Spinal cord (tissue), 10 donors: ENCODE data around the gene GMPPB. TPM values are rescaled to one million over a fixed set of nuclear protein-coding genes. Genes with fewer than 3 reads are reported as not detected.
"Not testable (repeated sequence)": the region's sequence is repeated elsewhere in the genome, so short reads cannot be mapped to it uniquely, and the experiment has no call there.

Experiments
- DNase-seq, 6 donors: peaks; one replicate each; pipeline versions ENCODE4 v3.0.0 to v3.0.0-alpha.2; 2013 to 2015; ENCODE audit warnings: low spot score in 6 of 6, low read depth in 4 of 6
- H3K27ac ChIP-seq: one replicate; pipeline ENCODE4 v1.5.1; 2013; ENCODE audit warnings: low read depth, low read length, control low read depth
- H3K27me3 ChIP-seq: one replicate; pipeline ENCODE4 v1.6.1; 2013; ENCODE audit warnings: low read length; ENCODE audit not compliant: control insufficient read depth, insufficient read depth
- H3K36me3 ChIP-seq: one replicate; pipeline ENCODE4 v1.6.1; 2013; ENCODE audit warnings: low read length; ENCODE audit not compliant: control insufficient read depth, insufficient read depth
- H3K4me1 ChIP-seq: one replicate; pipeline ENCODE4 v1.6.1; 2013; ENCODE audit warnings: low read length; ENCODE audit not compliant: control insufficient read depth, insufficient read depth
- H3K4me3 ChIP-seq: one replicate; pipeline ENCODE4 v1.5.1; 2013; ENCODE audit warnings: low read depth, low read length, control low read depth
- H3K9me3 ChIP-seq: one replicate; pipeline ENCODE4 v1.6.1; 2013; ENCODE audit warnings: low read length; ENCODE audit not compliant: control insufficient read depth, insufficient read depth
- whole genome bisulfite sequencing: methylation state at CpG from one replicate; pipeline ENCODE4 v1.1.5; 2013; ENCODE audit warnings: missing lambda C conversion rate; ENCODE audit not compliant: insufficient coverage; 5-methylcytosine and 5-hydroxymethylcytosine counted together
- polyA plus RNA-seq, 2 donors: library from polyadenylated mRNA; unstranded; fragments of 120-200 nt; gene quantifications; one replicate each; pipeline ENCODE4 v1.2.1, GENCODE V29; 2013; ENCODE audit not compliant: insufficient read length in 2 of 2
- total RNA-seq, 2 donors: library from RNA; depleted of rRNA in 1 of 2; stranded (reverse); fragments of 120-200 nt in 1 of 2; fragments of >200 nt in 1 of 2; gene quantifications; one replicate each; pipeline versions ENCODE4 v1.2.3 to v1.2.4, GENCODE V29; 2013 to 2014
- donor health status: healthy.

Gene GMPPB
- total and polyA plus RNA-seq, 4 donors: 9.7 to 22.3 (median 18.6) TPM

- Histone ChIP-seq H3K9me3 (no peaks in the 10 kb centered on the region), H3K36me3 (no peaks in the 10 kb centered on the region), H3K4me1 (no peaks in the 10 kb centered on the region), H3K27ac (no peak overlapping the region), H3K27me3 (no peaks in the 10 kb centered on the region), H3K4me3 (no peak overlapping the region)
- no CpG with 5 or more reads among the region's 1 CpG for WGBS
- no peak for DNase-seq
Observed at GRCh38 chr3:49756036-49756435, 32.3 kb upstream of the GMPPB start.

GRCh38 chr3:49754536-49754935, 30.8 kb upstream of the GMPPB start:
- no peaks in the 10 kb centered on the region for H3K4me1 ChIP-seq
- H3K9me3 ChIP-seq: no peaks in the 10 kb centered on the region
- H3K36me3 ChIP-seq: peaks cover 5% of the 10 kb centered on the region
- H3K4me3 ChIP-seq: no peak overlapping the region
- no peak for DNase-seq
- no peaks in the 10 kb centered on the region for H3K27me3 ChIP-seq
- WGBS: 100% methylated on average over 1 of the region's 1 CpG
- no peak overlapping the region for H3K27ac ChIP-seq

- Histone ChIP-seq H3K4me3 (no peak overlapping the region), H3K4me1 (no peaks in the 10 kb centered on the region), H3K27ac (no peak overlapping the region), H3K36me3 (peaks cover 11% of the 10 kb centered on the region), H3K27me3 (no peaks in the 10 kb centered on the region), H3K9me3 (no peaks in the 10 kb centered on the region)
- DNase-seq: no peak
- 100% methylated on average over 1 of the region's 4 CpGs for WGBS
Observed at GRCh38 chr3:49751501-49751900, 27.8 kb upstream of the GMPPB start.

GRCh38 chr3:49750056-49750455, 26.3 kb upstream of the GMPPB start:
- H3K9me3 ChIP-seq: no peaks in the 10 kb centered on the region
- DNase-seq: no peak
- no peak overlapping the region for H3K27ac ChIP-seq
- no peaks in the 10 kb centered on the region for H3K4me1 ChIP-seq
- no peaks in the 10 kb centered on the region for H3K27me3 ChIP-seq
- H3K4me3 ChIP-seq: no peak overlapping the region
- H3K36me3 ChIP-seq: peaks cover 14% of the 10 kb centered on the region
- WGBS: 83% methylated on average over 3 of the region's 4 CpGs

- H3K4me3 ChIP-seq, DNase-seq, H3K27ac ChIP-seq, H3K27me3 ChIP-seq, H3K9me3 ChIP-seq, H3K4me1 ChIP-seq: not testable (repeated sequence)
- 76% methylated on average over 4 of the region's 5 CpGs for WGBS
- H3K36me3 ChIP-seq: peaks cover 14% of the 10 kb centered on the region
Observed at GRCh38 chr3:49748874-49749273, 25.1 kb upstream of the GMPPB start.

- Histone ChIP-seq H3K27me3 (no peaks in the 10 kb centered on the region), H3K4me3 (no peak overlapping the region), H3K9me3 (no peaks in the 10 kb centered on the region), H3K27ac (no peak overlapping the region), H3K36me3 (peaks cover 14% of the 10 kb centered on the region), H3K4me1 (no peaks in the 10 kb centered on the region)
- DNase-seq: no peak
- WGBS: 63% methylated on average over 11 of the region's 13 CpGs
Observed at GRCh38 chr3:49747792-49748480, 24.2 kb upstream of the GMPPB start.

- no CpG with 5 or more reads among the region's 2 CpGs for WGBS
- DNase-seq: no peak
- Histone ChIP-seq H3K27ac (no peak overlapping the region), H3K9me3 (no peaks in the 10 kb centered on the region), H3K4me3 (no peak overlapping the region), H3K4me1 (no peaks in the 10 kb centered on the region), H3K27me3 (no peaks in the 10 kb centered on the region), H3K36me3 (peaks cover 16% of the 10 kb centered on the region)
Observed at GRCh38 chr3:49745986-49746385, 22.2 kb upstream of the GMPPB start.

GRCh38 chr3:49740427-49740826, 16.7 kb upstream of the GMPPB start:
- Histone ChIP-seq H3K27ac (no peak overlapping the region), H3K27me3 (no peaks in the 10 kb centered on the region), H3K9me3 (no peaks in the 10 kb centered on the region), H3K36me3 (peaks cover 24% of the 10 kb centered on the region), H3K4me1 (no peaks in the 10 kb centered on the region), H3K4me3 (no peak overlapping the region)
- no peak for DNase-seq

GRCh38 chr3:49738067-49738713, 14.4 kb upstream of the GMPPB start:
- Histone ChIP-seq H3K4me3 (no peak overlapping the region), H3K27me3 (no peaks in the 10 kb centered on the region), H3K27ac (no peak overlapping the region), H3K36me3 (peaks cover 41% of the 10 kb centered on the region), H3K4me1 (no peaks in the 10 kb centered on the region), H3K9me3 (no peaks in the 10 kb centered on the region)
- no peak for DNase-seq
- 98% methylated on average over 11 of the region's 11 CpGs for WGBS

GRCh38 chr3:49734752-49735151, 11.0 kb upstream of the GMPPB start:
- Histone ChIP-seq H3K36me3 (peaks cover 63% of the 10 kb centered on the region), H3K27me3 (no peaks in the 10 kb centered on the region), H3K27ac (no peak overlapping the region), H3K9me3 (no peaks in the 10 kb centered on the region), H3K4me3 (no peak overlapping the region), H3K4me1 (no peaks in the 10 kb centered on the region)
- WGBS: 92% methylated on average over 4 of the region's 6 CpGs
- no peak for DNase-seq
